ENCODE data around the gene PLOD1. TPM values are rescaled to one million over a fixed set of nuclear protein-coding genes. Genes with fewer than 3 reads are reported as not detected.

Gene PLOD1
- total RNA-seq, 3 donors from 2014 or later = 33.7 to 68.6 (median 35.4) TPM

DNA sequence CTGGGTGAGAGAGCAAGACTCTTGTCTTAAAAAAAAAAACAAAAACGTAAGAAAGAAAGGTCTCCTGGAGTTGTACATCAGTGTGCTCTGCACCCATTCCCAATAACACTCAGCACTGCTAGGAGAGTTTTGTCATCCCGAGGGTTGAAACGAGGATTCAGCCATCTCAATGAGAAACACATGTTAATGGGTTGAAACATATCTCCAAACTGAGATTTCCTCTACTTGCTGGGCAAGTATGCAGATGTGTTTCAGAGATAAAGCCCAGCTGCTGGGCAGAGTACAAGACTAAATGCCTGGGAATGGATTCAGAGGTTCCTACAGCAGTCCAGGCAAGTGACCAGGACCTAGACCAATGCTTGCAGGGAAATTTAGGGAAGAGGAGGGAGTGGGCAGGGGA is 43.1 kb downstream of the PLOD1 start:
- Histone ChIP-seq H3K4me3 (no peak overlapping the region), H3K4me1 (ENCODE audit: low read depth) (peaks cover 21% of the 10 kb centered on the region), H3K36me3 (ENCODE audit: low read depth) (peaks cover 3% of the 10 kb centered on the region), H3K9me3 (no peaks in the 10 kb centered on the region)
- TF ChIP-seq, protein P1, sequence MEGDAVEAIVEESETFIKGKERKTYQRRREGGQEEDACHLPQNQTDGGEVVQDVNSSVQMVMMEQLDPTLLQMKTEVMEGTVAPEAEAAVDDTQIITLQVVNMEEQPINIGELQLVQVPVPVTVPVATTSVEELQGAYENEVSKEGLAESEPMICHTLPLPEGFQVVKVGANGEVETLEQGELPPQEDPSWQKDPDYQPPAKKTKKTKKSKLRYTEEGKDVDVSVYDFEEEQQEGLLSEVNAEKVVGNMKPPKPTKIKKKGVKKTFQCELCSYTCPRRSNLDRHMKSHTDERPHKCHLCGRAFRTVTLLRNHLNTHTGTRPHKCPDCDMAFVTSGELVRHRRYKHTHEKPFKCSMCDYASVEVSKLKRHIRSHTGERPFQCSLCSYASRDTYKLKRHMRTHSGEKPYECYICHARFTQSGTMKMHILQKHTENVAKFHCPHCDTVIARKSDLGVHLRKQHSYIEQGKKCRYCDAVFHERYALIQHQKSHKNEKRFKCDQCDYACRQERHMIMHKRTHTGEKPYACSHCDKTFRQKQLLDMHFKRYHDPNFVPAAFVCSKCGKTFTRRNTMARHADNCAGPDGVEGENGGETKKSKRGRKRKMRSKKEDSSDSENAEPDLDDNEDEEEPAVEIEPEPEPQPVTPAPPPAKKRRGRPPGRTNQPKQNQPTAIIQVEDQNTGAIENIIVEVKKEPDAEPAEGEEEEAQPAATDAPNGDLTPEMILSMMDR (IDR thresholded peaks at IDR 0.05) = no peak
- ATAC-seq = no peak
- DNase-seq = no peak
- intact Hi-C loops (cut with DNase I, micrococcal nuclease) = no loop called here

DNA sequence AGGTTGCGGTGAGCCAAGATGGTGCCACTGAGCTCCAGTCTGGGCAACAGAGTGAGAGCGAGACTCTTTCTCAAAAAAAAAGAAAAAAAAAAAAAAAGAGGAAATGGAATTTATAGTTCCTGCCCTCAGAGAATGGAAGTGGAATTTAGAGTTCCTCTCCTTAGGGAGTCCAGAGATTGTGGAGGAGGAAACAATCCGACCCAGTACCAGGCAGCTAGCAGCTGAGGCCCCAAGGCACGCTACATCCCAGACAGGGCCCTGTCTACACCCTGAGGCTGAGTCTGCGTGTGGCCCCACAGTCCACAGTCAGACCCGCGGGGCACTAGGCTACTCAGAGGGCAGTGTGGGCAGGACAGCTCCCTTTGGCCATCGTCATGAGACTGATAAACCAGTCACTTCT is 43.8 kb downstream of the PLOD1 start:
- TF ChIP-seq, protein P1 (IDR thresholded peaks at IDR 0.05) = no peak
- ATAC-seq (no peak), DNase-seq (no peak)
- intact Hi-C loops (cut with DNase I, micrococcal nuclease) = no loop called here
- Histone ChIP-seq H3K9me3 (no peaks in the 10 kb centered on the region), H3K4me1 (ENCODE audit: low read depth) (peaks cover 23% of the 10 kb centered on the region), H3K36me3 (ENCODE audit: low read depth) (peaks cover 3% of the 10 kb centered on the region), H3K4me3 (no peak overlapping the region)

DNA sequence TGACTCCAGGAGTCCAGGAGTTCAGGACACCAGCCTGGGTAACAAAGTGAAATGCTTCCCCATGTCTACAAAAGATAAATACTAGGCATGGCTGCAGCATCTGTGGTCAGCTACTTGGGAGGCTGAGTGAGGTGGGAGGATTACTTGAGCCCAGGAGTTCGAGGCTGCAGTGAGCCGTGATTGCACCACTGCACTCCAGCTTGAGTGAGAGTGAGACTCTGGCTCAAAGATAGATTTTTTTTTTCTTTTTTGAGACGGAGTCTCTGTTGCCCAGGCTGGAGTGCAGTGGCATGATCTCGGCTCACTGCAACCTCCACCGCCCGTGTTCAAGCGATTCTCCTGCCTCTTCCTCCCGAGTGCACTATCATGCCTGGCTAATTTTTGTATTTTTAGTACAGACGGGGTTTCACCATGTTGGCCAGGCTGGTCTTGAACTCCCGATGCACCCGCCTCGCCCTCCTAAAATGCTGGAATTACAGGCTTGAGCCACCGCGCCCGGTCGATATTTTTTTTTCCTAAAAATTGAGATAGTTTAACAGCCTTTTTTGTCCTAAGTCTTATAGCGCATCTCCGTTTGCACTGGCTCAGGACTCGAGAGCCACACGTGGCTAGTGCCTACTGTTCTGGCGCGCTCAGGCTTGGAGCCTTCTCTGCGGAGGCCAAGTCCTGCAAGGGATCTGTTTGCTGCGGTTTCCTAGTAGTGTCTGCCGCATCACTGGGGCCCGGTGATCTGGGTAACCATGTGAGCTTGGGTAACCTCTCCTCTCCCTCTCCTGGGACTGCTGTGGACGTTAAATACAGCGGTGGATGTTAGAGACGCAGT is 44.7 kb downstream of the PLOD1 start:
- ATAC-seq (no peak), DNase-seq (peak in 1 of 3 donors; percentile 63)
- Histone ChIP-seq H3K36me3 (ENCODE audit: low read depth) (peaks cover 3% of the 10 kb centered on the region), H3K4me1 (ENCODE audit: low read depth) (peaks cover 27% of the 10 kb centered on the region), H3K4me3 (no peak overlapping the region), H3K9me3 (no peaks in the 10 kb centered on the region)
- intact Hi-C loops (cut with DNase I, micrococcal nuclease) = no loop called here
- TF ChIP-seq, protein P1 (IDR thresholded peaks at IDR 0.05) = no peak

DNA sequence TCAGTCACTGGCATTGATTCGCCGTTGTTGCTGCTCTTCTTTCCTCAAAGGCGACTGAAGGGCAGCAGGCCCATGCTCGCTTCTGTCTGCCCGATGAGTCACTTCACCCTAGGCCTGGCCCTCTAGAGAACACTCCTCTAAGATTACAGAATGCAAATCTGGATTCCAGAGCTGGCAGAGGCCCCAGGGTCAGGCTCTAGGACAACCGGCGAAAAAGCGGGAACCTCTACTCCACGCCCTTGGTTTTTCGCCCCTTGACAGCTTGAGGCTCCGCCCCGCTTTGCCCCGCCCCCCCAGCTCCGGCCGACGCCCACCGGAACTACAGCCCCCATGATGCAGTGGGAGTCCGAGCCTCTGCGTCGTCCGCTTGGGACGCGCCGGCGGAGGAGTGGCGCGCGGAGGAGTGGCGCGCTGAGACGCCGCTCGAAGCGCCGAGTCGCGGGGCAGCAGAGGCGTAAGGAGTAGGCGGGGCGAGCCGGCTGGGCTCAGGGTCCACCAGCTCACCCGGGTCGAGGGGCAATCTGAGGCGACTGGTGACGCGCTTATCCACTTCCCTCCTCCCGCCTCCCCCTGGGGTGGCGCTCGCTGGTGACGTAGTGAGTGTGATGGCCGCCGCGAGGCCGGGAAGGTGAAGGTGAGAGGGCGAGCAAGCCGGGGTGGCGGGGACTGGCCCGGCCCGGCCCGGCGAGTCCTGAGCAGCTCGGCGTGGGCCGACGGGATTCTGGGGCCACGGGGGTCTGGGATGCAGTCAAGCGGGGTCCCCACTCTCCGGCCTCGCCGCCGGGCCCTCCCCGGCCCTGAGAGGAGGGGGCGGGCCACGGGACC is 45.5 kb downstream of the PLOD1 start, which contains the start of gene MFN2:
TSS of gene MFN2 (plus strand) at position 594 of the 825 bp plus-strand sequence. CDS start 8,725 bp downstream, outside the sequence.
- H3K36me3 ChIP-seq (ENCODE audit: low read depth) = peaks cover 3% of the 10 kb centered on the region
- DNase-seq (peak; percentile 97 to 99 (median 97)), ATAC-seq (peak; percentile 92)
- peak within 1 kb of the TSS; percentile 96 for H3K4me3 ChIP-seq
- no peaks in the 10 kb centered on the region for H3K9me3 ChIP-seq
- intact Hi-C loops (cut with DNase I, micrococcal nuclease) = no loop called here
- TF ChIP-seq, protein P1 (IDR thresholded peaks at IDR 0.05) = no peak
- peaks cover 27% of the 10 kb centered on the region for H3K4me1 ChIP-seq (ENCODE audit: low read depth)

DNA sequence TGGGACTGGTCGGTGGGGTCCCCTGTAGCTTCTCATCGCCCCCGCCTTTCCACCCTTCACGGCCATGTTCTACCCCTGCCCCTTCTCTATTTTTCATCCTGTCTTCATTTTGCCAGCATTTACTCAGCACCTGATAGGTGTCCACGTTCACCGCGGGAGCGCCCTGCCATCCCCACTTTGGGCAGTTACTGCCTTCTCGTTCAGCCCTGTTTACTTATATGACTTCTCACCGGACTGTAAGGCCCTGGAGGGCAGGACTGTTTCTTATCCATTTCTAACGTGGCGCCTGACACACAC is 46.1 kb downstream of the PLOD1 start:
- TF ChIP-seq, protein P1 (IDR thresholded peaks at IDR 0.05) = no peak
- intact Hi-C loops (cut with DNase I, micrococcal nuclease) = no loop called here
- H3K4me3 ChIP-seq = peak overlapping the region; percentile 96
- H3K36me3 ChIP-seq (ENCODE audit: low read depth) = peaks cover 3% of the 10 kb centered on the region
- no peak for DNase-seq
- H3K9me3 ChIP-seq = no peaks in the 10 kb centered on the region
- peaks cover 27% of the 10 kb centered on the region for H3K4me1 ChIP-seq (ENCODE audit: low read depth)
- ATAC-seq = no peak
